NCI-H748 (cell line): Measurements from ENCODE around the gene MEAF6.

ENCODE experiments used
- DNase-seq: peaks from one replicate; lab custom pipeline; 2025; ENCODE audit not compliant: unreplicated experiment; lab: John Stamatoyannopoulos, UW

Gene MEAF6

GRCh38 chr1:37485902-37486679 lies 28.5 kb downstream of the MEAF6 start:
- no peak for DNase-seq

- DNase-seq: no peak
These were observed 30.1 kb downstream of the MEAF6 start for GRCh38 chr1:37484325-37485051.

- DNase-seq: no peak
These were observed 30.8 kb downstream of the MEAF6 start for GRCh38 chr1:37483785-37484184.

- no peak for DNase-seq
These were observed 31.5 kb downstream of the MEAF6 start for GRCh38 chr1:37482796-37483744.

- no peak for DNase-seq
These were observed 32.4 kb downstream of the MEAF6 start for GRCh38 chr1:37482004-37482785.

- DNase-seq: no peak
These were observed 33.1 kb downstream of the MEAF6 start for GRCh38 chr1:37481289-37482003.

GRCh38 chr1:37480581-37481288 lies 33.8 kb downstream of the MEAF6 start:
- no peak for DNase-seq

- DNase-seq: no peak
These were observed 34.5 kb downstream of the MEAF6 start for GRCh38 chr1:37480125-37480466.

GRCh38 chr1:37479255-37480124 lies 35.1 kb downstream of the MEAF6 start:
- DNase-seq: no peak

- DNase-seq: no peak
These were observed 35.7 kb downstream of the MEAF6 start for GRCh38 chr1:37478890-37479254.

GRCh38 chr1:37478451-37478881 lies 36.1 kb downstream of the MEAF6 start:
- no peak for DNase-seq

GRCh38 chr1:37477946-37478345 lies 36.6 kb downstream of the MEAF6 start:
- no peak for DNase-seq

- no peak for DNase-seq
These were observed 37.2 kb downstream of the MEAF6 start for GRCh38 chr1:37477198-37477931.

- no peak for DNase-seq
These were observed 37.9 kb downstream of the MEAF6 start for GRCh38 chr1:37476460-37477197.

- DNase-seq: no peak
These were observed 38.5 kb downstream of the MEAF6 start for GRCh38 chr1:37476087-37476452.

GRCh38 chr1:37475380-37476086 lies 39.0 kb downstream of the MEAF6 start:
- no peak for DNase-seq
